ENCODE measurements around the gene YTHDF1. TPM values are rescaled to one million over a fixed set of nuclear protein-coding genes. Genes with fewer than 3 reads are reported as not detected.

Gene YTHDF1
- total RNA-seq, 2 donors from 2014 or later: 25.2 to 25.7 TPM

DNA sequence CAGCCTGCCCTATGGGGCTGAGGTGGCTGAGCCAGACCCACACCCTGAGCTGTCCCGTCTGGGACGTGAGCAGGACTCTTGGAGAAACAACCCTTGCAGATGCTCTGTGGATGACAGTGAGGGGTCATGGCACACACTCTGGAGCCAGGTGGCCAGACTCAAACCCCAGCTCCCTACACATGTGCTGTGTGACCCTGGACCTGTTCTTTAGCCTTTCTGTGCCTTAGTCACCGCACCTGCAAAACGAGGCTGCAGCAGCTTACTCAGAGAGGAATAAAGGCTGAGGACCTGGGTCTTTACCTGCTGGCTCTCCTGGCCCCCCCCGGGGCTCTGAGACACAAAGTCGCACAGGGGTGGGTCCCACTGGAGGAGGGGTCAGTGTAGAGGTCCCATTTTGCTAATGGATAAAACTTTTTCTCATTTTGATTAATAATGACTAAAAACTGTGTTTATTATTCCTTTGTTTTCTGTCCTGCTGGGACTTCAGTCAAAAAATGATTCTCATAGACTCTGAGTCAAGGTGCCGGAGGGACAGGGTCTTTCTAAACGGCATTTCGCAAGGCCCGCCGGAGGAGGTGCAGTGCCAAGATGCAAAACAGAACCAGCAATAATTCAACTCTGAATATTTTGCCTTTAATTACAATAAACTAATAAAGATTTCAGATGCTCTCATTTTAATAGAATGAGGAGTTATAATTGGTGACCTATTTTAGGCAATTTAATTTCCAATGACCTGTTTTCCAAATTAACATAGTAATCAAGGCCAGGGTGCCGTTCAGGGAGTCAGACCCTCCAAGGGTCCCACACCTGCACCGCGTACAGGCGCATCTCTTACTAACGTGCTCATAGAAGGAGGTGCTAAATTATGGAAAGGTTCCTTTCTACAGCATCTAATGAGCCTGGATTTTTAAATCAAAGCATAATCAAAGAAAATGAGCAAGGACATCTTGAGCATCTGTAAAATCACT, 62.4 kb downstream of the YTHDF1 start:
- peak; percentile 62 for DNase-seq (ENCODE audit: low spot score)
- intact Hi-C loops (cut with DNase I): no loop called here

DNA sequence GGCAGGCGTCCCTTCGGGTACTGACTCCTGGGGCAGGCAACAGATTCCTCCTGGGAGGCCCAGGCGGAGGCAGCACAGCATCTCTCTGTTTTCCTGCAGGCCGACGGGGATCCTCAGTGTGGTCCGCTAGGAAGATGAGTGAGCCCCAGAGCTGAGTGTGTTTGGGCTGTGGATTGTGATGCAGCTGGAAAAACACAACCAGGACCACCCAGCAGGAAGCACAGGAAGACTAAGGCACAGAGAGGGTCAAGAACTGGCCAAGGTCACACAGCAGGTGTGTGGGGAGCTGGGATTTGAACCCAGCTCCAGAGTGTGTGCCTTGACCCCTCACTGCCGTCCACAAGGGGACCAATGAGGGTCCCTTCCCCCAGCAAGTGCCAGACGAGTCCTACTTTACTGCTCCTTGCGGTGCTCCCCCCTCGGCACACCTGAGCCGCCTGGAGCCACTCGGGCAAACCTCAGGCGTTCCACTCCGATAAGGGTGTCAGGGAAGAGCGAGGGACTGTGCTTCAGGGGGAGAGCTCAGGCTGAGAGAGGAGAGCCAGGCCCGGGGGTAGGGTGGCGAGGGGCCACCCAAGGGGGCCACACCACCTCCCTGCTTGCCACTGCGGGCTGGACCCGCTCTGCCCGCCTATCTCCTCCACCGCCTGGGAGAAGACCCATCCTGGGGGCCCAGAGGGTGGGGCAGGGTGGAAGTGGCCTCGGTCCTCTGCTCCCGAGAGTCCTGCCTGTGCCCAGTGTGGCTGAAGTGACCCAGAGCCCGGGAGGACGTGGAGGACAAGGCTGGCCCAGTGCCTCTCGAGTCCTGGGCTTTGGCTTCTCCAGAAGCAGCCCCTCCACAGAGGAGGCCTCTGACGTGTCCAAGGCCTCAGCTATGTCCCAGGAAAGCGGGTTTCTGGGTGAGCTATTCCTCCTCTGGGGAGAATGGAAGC, 63.3 kb downstream of the YTHDF1 start:
- DNase-seq (ENCODE audit: low spot score): peak; percentile 66
- intact Hi-C loops (cut with DNase I): no loop called here

DNA sequence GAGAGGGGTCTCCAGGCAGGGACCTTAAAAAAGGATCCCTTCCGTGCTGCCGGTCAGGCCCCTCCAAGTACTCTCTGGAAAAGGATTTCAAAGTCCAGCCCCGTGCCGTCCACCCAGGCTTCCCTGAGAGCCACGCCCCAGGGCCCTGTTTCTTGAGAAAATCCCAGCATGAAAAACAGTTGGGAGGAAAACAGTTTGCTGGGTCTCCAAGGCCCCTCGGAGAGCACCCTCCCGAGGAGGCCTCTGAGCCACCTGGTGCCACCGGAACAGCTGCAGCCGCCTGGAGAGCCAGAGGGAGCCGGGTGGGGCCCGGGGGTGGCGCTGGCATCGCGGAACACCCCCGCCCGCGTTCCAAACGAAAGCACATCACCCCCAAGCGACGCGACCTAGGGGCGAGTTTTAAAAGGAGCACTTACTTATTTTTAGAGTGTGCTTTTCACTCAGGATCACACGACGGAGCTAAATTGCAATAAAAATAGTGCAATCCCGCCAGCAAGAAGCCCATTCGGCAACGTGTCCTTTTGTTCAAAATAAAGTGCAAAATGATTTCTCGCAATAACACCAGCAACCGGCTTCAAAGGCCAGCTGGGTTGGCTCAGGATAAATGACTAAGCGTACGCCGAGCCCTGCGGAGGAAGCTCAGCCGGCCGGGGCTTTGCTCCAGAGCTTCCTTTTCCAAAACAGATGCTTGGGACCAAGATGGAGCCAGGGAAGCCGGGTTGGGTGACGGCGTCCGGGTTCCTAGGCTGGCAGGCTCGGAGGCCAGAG, 64.2 kb downstream of the YTHDF1 start:
- intact Hi-C loops (cut with DNase I): no loop called here
- peak; percentile 80 for DNase-seq (ENCODE audit: low spot score)

GRCh38 chr20:63150911-63151531, 64.9 kb downstream of the YTHDF1 start:
- intact Hi-C loops (cut with DNase I): no loop called here
- DNase-seq (ENCODE audit: low spot score): peak; percentile 72

DNA sequence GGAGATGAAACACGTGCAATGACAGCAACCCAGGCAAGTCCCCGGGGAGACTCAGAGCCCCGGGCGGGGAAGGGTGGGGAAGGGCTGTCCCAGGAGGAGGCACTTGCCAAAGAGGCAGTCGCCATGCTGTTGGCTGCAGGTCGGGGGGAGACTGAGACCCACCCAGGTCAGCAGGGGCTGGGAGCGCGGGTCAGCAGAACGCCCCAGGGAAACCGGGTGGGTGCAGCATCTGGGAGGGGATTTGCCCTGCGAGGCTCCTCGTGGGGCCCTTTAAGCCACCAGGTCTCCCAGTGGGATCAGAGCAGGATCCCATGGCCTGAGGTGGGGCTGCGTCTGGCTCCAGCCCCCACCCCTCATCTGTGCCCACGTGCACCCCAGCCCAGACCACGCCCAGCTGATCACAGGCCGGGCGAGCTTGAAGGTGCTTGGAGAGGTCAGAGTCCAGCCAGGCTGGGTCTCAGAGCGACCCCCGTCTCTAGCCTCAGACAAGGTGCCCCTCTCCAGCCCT, 65.5 kb downstream of the YTHDF1 start:
- intact Hi-C loops (cut with DNase I): no loop called here

DNA sequence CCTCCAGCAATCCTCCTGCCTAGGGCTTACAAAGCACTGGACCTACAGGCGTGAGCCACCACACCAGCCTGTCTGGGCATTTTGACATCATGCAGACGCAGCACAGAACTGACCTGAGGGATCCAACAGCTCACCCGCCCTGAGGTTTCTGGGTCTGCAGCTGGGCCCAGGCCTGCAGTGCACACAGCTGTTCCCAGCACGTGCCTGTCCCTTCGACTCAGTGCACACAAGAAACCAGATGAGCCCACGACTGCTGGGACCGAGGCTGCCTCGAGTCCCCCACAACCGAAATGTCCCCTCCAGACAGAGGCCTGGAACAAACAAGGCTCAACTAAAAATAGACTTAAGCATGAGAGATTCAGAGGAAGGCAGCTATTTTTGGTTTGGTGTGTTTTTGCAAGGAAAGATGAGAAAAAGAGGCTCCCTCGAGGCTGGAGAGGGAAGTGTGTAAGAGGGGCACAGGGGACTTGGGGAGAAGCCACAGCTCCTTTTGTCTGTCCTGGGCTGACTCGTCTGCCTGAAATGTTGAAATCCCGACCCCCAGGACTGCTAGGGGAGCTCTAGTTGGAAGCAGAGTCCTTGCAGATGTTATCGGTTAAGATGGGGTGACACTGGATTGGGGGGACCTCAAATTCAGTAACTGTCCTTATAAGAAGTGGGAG, 66.3 kb downstream of the YTHDF1 start:
- intact Hi-C loops (cut with DNase I): no loop called here
- peak; percentile 64 for DNase-seq (ENCODE audit: low spot score)

More for the DNA sequence above, 65.5 kb downstream of the YTHDF1 start:
- DNase-seq (ENCODE audit: low spot score): peak; percentile 68

DNA sequence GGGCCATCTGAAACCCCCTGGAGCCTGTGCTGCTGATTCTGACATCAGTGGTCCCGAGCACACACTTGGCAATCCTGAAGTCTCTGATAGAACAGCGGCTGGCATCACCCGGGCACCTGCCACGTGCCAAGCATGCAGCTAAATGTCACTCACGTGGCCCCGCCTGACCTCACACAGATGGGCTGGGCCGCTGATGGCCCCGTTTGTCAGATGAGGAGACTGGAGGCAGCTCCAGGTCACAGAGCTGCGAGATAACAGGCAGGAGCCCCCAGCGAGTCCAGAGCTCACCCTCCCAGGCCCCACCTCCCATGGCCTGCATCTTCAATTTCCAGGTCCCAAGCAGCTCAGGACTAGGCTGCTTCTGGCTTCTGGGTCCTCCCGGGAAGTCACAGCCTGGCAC, 67.2 kb downstream of the YTHDF1 start:
- DNase-seq (ENCODE audit: low spot score): peak; percentile 50
- intact Hi-C loops (cut with DNase I): no loop called here

DNA sequence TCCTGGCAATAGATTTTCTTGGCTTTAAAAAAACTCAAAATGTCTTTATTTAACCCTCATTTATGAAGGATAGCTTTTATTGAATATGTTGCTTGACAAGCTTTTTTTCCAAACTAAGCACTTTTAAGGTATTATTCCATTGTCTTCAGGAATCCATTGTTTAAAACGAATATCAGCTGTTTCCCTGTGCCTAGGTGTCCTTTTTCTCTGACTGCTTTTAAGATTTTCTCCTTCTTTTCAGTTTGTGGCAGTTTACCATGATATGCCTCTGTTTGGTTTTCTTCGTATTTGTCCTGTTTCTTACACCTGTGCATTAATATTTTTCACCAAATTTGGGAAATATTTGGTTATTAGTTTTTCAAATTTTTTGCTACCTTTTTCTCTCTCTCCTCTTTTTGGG, 68.4 kb downstream of the YTHDF1 start:
- intact Hi-C loops (cut with DNase I): no loop called here
- DNase-seq (ENCODE audit: low spot score): no peak

Small RNA genes within 50 kb of the gene (microRNA-seq; reads per million reads assigned to microRNA genes)
- gene MIR124-3 (ENCODE audit: borderline microRNAs expressed in 2 of 2) (0 reads per million in 2 donors), gene MIR3196 (ENCODE audit: borderline microRNAs expressed in 2 of 2) (0 reads per million in 2 donors)

Other genes with a start within 250 kb of the YTHDF1 start
- not detected for gene BHLHE23, start 209.2 kb downstream of the YTHDF1 start, total RNA-seq
- gene BIRC7, start 19.8 kb upstream of the YTHDF1 start, total RNA-seq: not detected
- not detected for gene NKAIN4, start 38.3 kb upstream of the YTHDF1 start, total RNA-seq
- gene ARFGAP1, start 56.7 kb upstream of the YTHDF1 start, total RNA-seq: 10 to 100 TPM; 58.6 to 62.6 TPM
- under 1 TPM in 1 of 2 donors, not detected in 1; 0.14 TPM for gene COL20A1, start 77.1 kb upstream of the YTHDF1 start, total RNA-seq
- gene CHRNA4, start 145.2 kb upstream of the YTHDF1 start, total RNA-seq: not detected